ENCODE measurements around the gene CTRB2. TPM values are rescaled to one million over a fixed set of nuclear protein-coding genes. Genes with fewer than 3 reads are reported as not detected.

The CTRB2 gene
- total and polyA plus RNA-seq, 2 of the 8 experiments (the other 6 are each of a cell fraction or from before 2014, with no cell fraction given) = not detected

DNA sequence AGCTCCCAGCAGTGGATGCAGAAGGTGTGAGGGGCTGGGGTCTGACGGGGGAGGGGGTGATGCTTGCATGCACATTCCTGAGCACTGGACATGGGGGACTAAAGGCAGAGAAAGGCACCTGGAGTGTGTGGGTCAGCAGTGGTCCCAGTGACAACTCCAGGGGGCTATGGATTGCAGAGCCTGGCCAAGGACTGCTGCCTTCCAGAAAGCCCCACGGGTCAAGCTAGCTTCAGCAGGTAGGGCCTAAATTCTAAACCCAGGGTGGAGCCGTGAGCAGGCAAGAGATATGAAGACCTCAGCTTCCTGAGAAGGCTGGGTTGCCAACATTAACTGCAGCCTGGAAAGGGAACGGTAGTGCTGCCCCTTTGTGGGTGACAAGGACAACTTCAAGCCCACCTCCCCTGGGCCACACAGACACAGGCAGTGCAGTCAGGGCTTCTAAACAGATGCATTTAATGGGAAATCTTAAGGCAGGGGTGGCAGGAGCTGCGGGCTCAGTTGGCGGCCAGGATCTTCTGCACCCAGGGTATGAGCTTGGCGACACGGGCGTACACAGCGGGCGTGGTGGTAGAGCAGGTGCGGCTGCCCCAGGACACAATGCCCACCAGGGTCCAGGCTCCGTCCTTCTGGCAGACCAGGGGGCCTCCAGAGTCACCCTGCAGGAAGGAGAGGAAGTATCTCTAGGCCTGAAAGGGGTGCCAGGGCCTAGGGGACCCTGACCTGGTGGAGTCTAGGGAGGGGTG, 3.1 kb downstream of the CTRB2 start:
- no peak overlapping the region for H2BK12ac ChIP-seq (ENCODE audit: low read depth, low read length)
- no peak overlapping the region for H3K9ac ChIP-seq (replicated peaks in 1 of 4; ENCODE audit: extremely low read depth in 1 of 4, low read depth in 3 of 4, low read length in 3 of 4)
- no peak overlapping the region for H2AK5ac ChIP-seq (ENCODE audit: low read depth, low read length)
- peak overlapping the region; percentile 28 for H4K8ac ChIP-seq (ENCODE audit: extremely low read depth, insufficient read depth, low read length)
- H3K4ac ChIP-seq (replicated peaks; ENCODE audit: insufficient read length, low read depth, low read length) = no peak overlapping the region
- 82% methylated on average over 12 of the region's 13 CpGs; no CpG with 5 or more reads in 1 of the 2 experiments for WGBS, 2 experiments (ENCODE audit: extremely low coverage in 1 of 2, insufficient coverage in 1 of 2, insufficient read length in 1 of 2, insufficient replicate concordance in 2 of 2, low coverage in 1 of 2, low lambda C conversion rate in 2 of 2, missing lambda C conversion rate in 1 of 2)
- no peak overlapping the region for H3K56ac ChIP-seq (replicated peaks; ENCODE audit: insufficient read length, low read depth, low read length)
- H2BK120ac ChIP-seq (replicated peaks; ENCODE audit: low read depth, low read length) = no peak overlapping the region
- no peak overlapping the region for H3K4me3 ChIP-seq (ENCODE audit: extremely low read depth in 1 of 4, insufficient read depth in 2 of 4, low read depth in 3 of 4, low read length in 4 of 4)
- no peak overlapping the region for H2AFZ ChIP-seq (ENCODE audit: low read length)
- no peak overlapping the region for H2BK20ac ChIP-seq (ENCODE audit: low read length)
- H3K4me1 ChIP-seq (replicated peaks in 1 of 4; ENCODE audit: control insufficient read depth in 3 of 4, insufficient read depth in 4 of 4, low read length in 3 of 4) = no peaks in the 10 kb centered on the region
- H3K14ac ChIP-seq (ENCODE audit: insufficient read length) = no peak overlapping the region
- H3K79me1 ChIP-seq (ENCODE audit: low read depth, low read length) = no peaks in the 10 kb centered on the region
- no peaks in the 10 kb centered on the region for H3K27me3 ChIP-seq (replicated peaks in 1 of 4; ENCODE audit: control insufficient read depth in 3 of 4, extremely low read depth in 1 of 4, insufficient read depth in 3 of 4, low read length in 3 of 4)
- no peaks in the 10 kb centered on the region for H3K23me2 ChIP-seq (ENCODE audit: low read depth, low read length)
- H3K9me3 ChIP-seq (ENCODE audit: insufficient read depth in 2 of 2, low read depth in 1 of 2, low read length in 1 of 2) = no peaks in the 10 kb centered on the region
- no peaks in the 10 kb centered on the region for H4K20me1 ChIP-seq (replicated peaks in 1 of 2; ENCODE audit: control insufficient read depth in 1 of 2, insufficient read depth in 2 of 2, low read length in 2 of 2)
- no peak overlapping the region for H2BK15ac ChIP-seq (ENCODE audit: low read length)
- CTCF ChIA-PET (ENCODE audit: partially characterized antibody) = interaction anchor here (0.6 to 10.4 kb wide), 6 partner anchors 12 to 198 kb away, joined by 3 to 157 read pairs (median 4); partner anchors contain the start of gene CTRB1
- H3K23ac ChIP-seq (ENCODE audit: insufficient read length) = no peak overlapping the region
- no peak overlapping the region for H4K91ac ChIP-seq (replicated peaks; ENCODE audit: insufficient read length, low read length)
- H3K27ac ChIP-seq (ENCODE audit: low read depth, low read length) = no peak overlapping the region
- no peak for DNase-seq (ENCODE audit: low read depth in 1 of 2, low spot score in 2 of 2)
- no peak overlapping the region for H3K4me2 ChIP-seq (ENCODE audit: insufficient read depth in 1 of 2, low read depth in 2 of 2, low read length in 2 of 2)
- TF ChIP-seq CBX8 (IDR thresholded peaks at IDR 0.05; ENCODE audit: borderline replicate concordance, low read depth, low read length) = no peak
- peak in 1 of 2 experiments; percentile 36; a peak in 2 of 4 replicates for TF ChIP-seq RAD21 (IDR thresholded peaks at IDR 0.05 in 1 of 2, conservative IDR thresholded peaks at IDR 0.05 in 1 of 2; ENCODE audit: low read depth in 2 of 2, low read length in 2 of 2)
- TF ChIP-seq CTCF (IDR thresholded peaks at IDR 0.05; ENCODE audit: control extremely low read depth in 1 of 3, insufficient read depth in 1 of 3, low read depth in 1 of 3, low read length in 3 of 3) = 0 out of 4 replicates have a peak, but pooled peaks of 1 of the 3 experiments have one; percentile 9
- TF ChIP-seq JUND (IDR thresholded peaks at IDR 0.05; ENCODE audit: low read length) = no peak
- no peak overlapping the region for H4K5ac ChIP-seq (ENCODE audit: insufficient read length, low read depth, low read length)
- no peaks in the 10 kb centered on the region for H3K36me3 ChIP-seq (ENCODE audit: control insufficient read depth in 2 of 4, insufficient read depth in 4 of 4, low read length in 3 of 4)
- POLR2A ChIA-PET (ENCODE audit: partially characterized antibody) = interaction anchor here (1.1 to 2.1 kb wide), 2 partner anchors 18 to 138 kb away, joined by 3 to 9 read pairs; no protein-coding TSS in a partner anchor
- H3K79me2 ChIP-seq (ENCODE audit: control insufficient read depth in 1 of 2, insufficient read depth in 2 of 2, low read length in 2 of 2) = no peaks in the 10 kb centered on the region
- FAIRE-seq = no peak
- no peak overlapping the region; the same call in 1 of the 2 replicates for H3K18ac ChIP-seq (ENCODE audit: extremely low read depth, low read length)
- H2BK5ac ChIP-seq (ENCODE audit: low read depth, low read length) = no peak overlapping the region
